Measurements from ENCODE around the gene CDC42EP1.

The CDC42EP1 gene

DNA sequence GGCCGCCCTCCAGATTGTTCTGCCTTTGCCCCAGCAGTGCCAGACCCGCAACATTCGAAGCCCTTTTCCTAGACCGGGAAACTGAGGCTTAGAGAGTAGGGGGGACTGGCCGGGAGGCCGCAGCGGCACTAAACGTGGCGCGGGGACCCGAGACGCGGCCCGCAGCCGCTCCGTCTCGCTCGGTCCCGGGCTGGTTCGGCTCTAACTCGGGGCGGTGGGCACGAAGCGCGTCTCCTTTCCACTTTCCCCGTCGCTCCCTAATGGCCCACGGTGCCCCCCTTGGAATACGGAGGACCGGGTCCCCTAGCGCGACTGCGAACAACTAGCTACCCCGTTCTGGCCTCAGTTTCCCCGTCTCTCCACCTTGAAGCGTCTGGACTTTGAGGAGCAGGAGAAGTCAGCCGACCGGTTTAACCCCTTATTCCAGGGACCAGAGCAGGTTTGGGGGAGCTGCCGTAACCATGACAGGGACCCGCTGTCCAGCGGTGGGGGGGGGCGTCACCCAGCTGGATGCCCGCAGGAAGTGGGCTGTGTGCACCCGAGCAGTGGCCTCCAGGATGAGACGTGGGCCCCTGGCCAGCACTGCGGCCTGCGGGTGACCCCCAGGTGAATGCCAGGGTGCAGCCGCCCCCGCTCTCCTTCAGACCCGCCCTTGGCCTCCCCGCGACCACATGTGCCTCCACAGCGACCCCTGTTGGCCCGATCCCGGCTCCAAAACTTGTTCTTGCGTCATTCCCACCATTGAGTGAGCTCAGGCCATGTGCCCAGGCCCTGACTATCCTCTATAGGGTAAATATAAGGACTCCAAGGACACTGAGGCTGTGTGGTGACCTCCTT lies 1.1 kb downstream of the CDC42EP1 start:
- FAIRE-seq: no peak

DNA sequence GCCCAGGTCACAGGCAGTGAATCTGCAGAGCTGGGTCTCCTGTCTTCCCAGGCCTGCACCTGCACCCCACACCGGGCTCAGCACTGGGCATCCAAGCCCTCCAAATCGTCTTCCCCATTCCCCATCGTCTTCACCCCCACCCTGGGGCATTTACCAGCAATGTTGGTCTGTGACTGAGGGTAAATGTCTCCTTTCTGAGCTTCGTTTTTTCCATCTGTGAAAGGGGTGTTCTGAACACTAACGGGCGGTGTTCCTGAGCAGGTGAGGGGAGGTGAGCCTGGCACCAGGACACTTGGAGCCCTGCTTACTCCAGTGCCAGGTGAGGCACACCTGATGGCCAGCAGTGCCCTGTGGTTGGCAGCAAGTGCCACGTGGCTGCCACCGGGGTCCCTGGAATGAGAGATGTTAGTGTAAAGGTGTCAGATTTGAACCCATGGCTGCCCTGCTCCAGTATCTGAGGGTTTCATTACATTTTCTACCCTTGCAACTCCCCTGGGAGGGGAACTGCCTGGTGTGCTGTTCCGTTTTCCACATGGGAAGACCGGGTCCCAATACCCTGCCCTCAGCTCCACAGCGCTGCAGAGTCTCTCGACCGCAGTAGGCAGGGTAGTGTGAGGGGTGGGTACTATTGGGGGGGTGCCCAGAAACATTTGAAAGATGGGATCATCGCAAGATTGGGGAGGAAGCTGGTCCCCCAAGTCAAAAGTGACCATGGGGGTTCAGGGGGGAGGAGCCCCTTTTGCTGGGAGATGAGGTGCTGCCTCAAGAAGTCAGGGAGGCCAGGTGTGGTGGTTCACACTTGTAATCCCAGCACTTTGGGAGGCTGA lies 2.0 kb downstream of the CDC42EP1 start:
- no peak for FAIRE-seq

DNA sequence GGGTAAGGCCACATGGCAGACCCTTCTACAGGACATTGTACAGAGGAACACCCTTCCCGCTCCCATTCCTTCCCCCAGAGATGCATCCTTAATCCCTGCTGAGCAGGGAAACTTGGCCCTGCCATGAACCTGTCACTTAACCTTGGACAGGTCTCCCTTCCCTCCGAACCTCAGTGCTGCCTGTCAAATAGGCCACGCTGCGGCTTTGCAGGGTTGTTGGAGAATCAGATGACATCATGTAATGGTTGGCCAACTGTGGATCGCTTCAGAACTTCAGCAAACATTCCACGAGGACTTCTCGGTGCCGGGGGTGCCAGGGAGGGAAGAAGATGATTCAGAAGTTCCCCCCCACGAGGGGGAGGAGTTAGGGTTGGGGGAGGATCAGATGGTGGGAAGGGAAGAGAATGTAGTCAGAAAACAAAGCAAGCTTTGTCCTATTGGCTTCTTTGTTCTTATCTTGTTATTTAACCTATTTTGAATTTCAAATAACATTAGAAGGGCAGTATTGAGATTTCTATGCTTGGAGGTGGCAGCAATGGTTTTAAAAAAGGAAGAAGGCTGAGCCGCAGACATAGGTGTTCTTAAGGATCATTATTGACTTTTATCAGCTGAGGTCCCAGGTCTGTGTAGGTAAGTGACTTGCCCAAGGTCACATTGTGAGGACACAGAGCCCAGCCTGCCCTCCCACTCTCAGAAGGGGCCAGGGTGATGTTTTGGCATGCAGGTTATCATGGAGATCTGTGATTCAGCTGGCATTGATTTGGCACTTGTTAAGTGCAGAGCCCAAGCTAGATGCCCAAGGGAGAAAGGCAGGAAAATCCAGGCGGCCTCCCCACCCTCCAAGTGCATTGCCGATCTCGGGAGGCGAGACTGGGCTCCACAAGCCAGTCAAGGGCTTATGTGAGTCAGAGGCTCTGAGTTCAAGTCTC lies 3.1 kb downstream of the CDC42EP1 start:
- FAIRE-seq: no peak

DNA sequence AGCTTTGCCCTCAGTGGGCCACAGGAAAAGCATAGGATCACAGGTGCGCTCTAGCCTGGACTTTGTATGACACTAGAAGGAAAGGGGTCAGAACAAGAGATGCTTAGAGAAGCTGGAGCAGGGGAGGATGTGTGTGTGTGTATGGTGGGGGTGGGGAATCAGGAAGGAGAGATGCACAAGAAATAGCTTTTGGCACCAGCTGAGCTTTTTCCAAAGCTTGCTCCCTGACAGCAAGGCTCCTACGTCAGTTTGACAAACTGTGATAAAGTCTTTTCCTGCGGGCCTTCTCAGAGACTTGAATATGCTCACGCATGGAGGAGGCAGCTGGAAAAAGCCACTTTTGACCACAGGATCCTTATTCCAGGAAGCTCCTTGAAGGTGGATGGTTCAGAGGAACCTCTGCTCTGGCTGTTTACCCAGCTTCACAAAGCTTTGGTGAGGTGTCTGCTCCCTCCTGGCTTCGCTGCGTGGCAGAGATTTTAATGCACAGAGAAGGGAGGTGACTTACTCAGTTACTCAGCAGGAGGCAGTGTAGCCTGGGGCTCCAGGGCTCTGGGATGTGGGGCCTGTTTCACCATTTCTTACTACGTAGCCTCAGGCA lies 3.9 kb downstream of the CDC42EP1 start:
- FAIRE-seq: no peak

DNA sequence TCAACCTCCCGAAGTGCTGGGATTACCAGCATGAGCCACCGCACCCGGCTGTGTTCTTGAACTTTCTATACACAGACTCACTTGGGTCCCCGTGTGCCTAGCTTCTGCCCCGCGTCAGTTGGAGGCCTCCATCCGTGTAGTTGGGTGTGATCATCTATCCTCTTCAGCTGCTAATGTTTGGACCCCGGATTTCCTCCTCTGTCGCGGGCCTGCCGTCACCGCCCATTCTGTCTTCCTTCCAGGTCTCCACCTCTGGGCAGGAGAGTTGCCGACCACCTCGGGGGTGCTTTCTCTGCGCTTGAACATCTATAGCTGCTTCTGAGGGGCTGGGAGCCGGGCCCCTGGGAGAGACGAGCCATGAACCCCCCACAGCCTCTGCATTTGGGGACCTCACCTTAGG lies 5.5 kb downstream of the CDC42EP1 start:
- FAIRE-seq: no peak

DNA sequence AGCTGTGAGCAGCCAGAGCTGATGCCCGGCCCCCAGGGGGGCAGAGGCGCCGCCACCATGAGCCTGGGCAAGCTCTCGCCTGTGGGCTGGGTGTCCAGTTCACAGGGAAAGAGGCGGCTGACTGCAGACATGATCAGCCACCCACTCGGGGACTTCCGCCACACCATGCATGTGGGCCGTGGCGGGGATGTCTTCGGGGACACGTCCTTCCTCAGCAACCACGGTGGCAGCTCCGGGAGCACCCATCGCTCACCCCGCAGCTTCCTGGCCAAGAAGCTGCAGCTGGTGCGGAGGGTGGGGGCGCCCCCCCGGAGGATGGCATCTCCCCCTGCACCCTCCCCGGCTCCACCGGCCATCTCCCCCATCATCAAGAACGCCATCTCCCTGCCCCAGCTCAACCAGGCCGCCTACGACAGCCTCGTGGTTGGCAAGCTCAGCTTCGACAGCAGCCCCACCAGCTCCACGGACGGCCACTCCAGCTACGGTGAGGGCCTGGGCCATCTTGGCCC lies 6.1 kb downstream of the CDC42EP1 start:
- FAIRE-seq: no peak

DNA sequence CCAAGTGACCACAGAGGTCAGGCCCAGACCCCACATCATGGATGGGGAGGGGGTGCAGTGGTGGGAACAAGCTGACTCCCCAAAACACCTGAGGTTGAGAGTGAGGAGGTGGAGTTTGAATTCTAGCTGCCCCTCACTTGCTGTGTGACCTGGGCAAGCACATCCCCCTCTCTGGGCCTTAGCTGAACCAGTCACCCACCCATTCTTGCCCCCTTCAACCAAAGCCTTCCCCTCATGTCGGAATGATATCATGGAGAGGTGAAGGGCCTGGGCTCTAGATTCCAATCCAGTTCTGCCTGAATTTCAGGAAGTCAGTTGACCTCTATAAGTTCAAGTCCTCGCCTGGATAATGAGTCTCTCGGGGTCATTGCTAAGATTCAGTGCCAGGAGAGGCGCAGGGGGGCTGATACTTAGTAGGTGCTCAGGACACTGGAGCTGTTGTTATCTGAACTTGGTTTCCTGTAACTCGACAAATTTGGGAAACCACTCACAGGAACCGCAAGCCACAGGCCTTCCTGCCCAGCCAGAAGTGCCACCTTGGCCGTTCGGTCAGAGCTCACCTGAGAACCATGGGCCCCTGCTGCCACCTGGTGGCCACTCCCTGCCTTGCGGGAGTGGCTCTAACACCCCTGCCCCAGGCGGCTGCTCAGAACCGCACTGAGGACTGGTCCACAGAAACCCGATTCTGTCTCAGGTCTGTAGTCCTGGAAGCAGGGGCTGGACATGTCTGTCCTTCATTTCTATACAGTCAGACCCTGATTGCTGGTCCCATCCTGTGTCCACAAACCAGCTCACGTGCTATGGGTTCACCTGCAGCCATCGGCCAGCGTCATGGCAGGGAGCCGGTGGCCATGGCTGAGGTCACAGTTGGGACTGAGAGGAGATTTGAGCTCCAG lies 6.9 kb downstream of the CDC42EP1 start:
- no peak for FAIRE-seq

DNA sequence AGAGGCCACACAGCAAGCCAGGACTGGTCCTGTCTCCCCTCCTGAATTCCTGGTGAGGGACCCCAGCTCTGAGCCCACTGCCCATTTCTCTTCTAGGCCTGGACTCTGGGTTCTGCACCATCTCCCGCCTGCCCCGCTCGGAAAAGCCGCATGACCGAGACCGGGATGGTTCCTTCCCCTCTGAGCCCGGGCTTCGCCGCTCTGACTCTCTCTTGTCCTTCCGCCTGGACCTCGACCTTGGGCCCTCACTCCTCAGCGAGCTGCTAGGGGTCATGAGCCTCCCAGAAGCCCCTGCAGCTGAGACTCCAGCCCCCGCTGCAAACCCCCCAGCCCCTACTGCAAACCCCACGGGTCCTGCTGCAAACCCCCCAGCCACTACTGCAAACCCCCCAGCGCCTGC lies 7.7 kb downstream of the CDC42EP1 start:
- FAIRE-seq: no peak

DNA sequence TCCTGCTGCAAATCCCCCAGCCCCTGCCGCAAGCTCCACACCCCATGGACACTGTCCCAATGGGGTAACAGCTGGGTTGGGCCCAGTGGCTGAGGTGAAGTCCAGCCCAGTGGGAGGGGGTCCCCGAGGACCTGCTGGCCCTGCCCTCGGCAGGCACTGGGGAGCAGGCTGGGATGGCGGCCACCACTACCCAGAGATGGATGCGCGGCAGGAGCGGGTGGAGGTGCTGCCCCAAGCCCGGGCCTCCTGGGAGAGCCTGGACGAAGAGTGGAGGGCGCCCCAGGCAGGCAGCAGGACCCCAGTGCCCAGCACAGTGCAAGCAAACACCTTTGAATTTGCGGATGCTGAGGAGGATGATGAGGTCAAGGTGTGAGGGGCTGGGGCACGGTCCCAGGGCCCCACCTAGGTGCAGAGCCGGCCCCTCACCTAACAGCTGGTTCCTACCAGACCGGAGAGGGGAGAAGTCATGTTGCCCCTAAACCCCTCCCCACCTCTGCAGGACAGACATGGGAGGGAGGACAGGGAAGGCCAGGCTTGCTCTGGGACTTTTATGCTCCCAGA lies 8.2 kb downstream of the CDC42EP1 start:
- no peak for FAIRE-seq

DNA sequence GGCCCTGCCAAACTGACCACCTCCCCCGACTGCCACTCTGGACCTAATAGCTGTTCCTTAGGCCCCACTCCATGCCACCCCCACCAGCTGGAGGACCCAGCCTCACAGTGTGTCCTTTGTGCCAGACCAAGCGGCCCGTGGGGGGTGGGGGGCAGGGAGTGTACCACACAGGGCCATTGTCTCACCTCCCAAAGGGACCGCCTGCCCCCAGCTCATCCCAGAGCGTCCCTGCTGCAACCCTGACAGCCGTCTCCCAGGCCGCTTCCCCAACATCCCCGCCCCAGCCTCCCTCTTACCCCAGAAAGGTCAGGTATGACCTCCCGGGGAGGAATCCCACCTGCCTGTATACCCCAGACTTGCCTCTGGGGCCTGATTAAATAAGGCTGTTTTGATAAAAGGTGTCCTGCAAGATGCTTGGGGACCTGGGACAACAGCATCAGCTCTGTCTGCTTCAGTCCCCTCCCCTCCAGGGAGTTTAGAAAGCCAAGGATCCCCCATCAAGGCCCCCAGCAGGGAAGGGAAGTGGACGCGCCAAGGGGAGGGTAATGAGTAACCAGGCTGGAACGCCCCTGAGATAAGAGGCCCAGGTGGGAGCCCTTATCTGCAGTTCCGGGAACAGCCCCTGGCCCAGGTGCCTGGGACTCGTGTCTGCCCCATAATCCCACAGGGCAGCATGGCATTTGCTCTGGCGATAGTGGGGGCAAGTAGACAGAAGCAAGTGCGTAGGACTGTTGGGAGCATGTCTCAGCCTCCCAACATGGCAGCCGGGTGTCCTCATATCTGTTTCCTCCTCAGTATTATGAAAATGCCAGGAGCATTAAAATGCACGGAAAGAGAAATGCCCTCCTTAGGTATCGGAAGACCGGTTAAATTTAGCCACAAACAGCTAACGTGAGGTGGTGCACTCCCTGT lies 9.0 kb downstream of the CDC42EP1 start:
- no peak for FAIRE-seq

DNA sequence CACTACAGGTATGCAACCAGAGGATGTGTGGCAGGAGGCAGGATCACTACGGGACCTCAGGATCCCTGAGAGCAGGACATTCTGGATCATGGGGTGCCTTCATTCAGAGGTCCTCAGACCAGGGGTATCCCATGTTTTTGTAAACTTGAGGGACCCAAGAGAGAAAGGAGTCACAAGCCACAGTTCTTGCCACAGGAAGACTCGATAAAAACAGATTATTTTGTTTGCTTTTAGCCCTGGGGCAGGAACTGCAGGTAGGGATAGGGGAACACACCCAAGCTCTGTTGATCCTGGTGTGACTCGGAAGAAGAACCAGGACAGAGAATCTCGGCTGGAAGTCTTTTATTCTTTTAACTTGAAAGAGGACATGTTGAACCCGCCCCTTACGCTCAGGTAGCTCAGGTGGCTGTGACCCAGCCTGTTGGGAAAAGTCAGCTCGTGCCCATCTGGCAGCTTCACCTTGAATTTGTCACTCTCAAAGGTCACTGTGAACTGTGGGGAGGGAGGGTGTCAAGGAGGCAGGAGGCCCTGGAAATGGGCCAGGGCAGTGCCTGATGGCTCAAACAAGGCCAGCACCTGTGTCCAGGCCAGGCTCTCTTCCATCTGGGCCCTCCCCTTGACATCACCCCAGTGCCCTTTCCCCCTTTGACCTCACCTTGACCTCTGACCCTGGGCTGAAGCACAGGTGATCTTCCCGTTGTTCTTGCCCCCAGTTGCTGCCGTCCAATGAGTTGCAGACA lies 9.8 kb downstream of the CDC42EP1 start:
- no peak for FAIRE-seq

DNA sequence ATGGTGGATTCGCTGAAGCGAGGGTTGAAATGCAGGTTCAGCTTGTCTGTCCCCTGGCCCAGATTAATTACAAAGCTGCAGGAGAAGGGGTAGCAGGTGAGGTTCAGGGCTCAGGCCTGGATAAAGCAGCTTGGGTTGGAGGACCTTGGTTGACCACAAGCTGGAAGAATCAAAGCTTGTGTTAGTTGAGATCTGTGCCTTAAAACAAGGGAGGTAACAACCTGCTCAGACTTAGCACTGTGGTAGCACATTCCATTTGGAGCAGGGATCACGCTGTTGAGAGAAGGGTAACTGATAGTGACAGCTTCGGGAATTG lies 10.3 kb downstream of the CDC42EP1 start:
- no peak for FAIRE-seq

DNA sequence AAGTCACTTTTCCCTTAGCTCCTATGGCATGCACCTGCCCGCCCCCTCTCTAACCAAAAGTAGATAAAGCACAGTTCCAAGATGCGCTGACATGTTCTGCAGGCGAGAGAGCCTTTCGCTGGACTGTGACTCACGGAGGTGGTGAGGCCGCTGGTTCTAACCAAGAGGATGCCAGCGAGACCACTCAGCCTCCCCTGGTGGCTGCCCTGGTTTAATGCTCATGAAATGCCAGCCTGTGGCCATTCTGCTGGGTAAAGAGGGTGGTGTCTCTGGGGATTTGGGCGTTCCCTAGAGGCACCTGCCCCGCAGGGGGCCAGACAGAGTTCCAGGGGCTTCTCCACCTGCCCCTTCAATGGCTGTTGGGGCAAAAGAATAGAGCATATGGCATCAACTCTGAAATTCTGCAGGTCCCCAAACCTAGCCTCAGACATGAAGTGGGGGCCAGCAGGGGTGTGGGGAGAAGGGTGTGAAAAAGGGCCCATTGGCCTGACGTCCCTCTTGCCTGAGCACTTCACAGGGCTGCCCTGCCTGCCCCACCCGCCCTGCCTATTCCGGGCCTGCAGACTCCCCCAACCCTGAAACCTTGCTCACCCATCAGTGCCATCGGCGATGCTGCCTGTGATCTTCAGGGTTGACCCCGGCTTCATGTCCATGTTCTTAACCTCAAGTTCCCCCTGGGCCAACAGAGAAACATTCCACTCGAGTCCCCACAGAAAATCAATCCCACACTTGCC lies 11.1 kb downstream of the CDC42EP1 start:
- no peak for FAIRE-seq

DNA sequence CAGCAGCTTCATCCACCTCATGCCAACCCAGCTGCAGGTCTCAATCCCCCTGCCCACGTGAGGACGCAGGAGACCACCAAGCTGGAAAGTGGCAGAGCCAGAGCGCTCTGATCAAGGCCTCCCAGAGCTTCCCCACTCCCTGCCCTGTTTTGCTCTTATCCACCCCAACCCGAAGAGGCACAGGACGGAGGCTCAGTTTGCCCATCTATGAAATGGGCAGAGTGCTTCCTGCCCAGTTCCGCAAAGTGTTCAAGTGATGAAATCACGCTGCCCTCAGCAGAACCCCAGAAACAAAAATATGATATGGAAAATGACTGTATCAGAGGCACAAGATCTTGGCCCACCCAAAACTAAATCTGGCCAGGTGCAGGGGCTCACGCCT lies 11.7 kb downstream of the CDC42EP1 start:
- FAIRE-seq: no peak

DNA sequence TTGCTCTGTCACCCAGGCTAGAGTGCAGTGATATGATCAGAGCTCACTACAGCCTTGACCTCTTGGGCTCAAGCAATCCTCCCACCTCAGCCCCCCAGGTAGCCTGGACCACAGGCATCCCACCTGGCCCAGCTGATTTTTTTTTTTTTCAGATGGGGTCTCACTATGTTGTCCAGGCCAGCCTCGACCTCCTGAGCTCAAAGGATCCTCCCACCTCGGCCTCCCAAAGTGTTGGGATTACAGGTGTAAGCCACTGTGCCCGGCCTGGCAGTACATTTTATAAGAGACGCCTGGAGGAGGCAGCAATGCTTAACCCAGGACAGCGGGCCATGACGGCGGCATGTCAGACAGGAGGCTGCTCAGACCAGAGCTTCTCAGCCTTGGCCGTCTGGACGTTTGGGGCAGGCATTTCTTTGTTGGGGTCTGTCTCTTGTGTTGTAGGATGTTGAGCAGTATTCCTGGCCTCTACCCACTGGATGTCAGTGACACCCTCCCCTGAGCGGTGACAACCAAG lies 15.3 kb downstream of the CDC42EP1 start:
- FAIRE-seq: no peak

DNA sequence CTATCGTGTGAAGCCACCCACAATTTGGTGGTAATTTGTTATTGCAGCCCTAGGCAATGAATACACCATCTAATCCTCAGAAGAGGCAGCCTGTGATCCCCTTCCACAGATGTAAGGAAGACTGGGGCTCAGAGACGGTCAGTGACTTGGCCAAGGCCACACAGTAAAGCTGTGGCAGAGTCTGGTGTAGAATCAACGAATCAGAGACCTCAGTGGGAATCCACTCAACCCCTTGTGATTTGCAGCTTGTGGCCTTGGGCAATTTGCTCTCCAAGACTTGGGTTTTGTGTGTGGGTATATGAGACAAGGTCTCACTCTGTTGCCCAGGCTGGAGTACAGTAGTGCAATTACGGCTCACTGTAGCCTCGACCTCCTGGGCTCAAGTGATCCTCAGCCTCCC lies 17.7 kb downstream of the CDC42EP1 start:
- FAIRE-seq: no peak

DNA sequence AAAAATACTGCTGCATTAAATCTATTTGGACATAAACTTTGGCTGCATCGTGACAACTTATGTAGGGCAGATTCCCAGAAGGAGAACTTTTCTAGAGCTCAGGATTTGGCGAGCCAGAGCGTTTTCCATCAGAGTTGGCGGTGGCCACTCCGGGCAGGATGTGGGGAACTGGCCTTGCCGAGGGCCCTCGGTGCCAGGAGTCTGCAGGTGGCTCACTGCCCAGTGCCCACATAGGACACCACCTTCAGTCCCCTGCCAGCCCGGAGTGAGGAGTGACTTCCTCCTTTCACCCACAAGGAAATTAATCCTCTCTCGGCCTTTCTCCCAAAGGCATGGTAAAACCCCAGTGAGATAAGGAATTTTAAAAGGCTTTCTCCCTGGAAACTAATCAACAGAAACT lies 21.2 kb downstream of the CDC42EP1 start:
- no peak for FAIRE-seq

DNA sequence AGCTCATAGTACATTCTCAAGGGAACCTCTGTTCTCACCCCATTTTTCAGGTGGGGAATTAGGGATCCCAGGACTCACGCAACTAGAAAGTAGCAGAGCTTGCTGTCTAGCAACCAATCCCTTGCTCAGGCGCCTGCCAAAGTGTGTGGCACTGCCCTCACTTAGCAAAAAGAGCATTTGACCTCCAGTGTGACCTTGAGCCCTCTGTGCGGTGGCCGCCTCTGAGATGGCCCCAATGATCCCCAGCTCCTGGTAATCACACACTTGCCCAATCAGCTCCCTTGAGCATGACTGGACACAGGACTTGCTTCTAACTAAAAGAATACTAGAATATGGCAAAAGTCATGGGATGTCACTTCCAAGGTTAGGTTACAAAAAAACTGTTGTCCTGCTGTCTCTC lies 22.2 kb downstream of the CDC42EP1 start:
- no peak for FAIRE-seq
